ENCODE measurements around the gene TMEM60. TPM values are rescaled to one million over a fixed set of nuclear protein-coding genes. Genes with fewer than 3 reads are reported as not detected.
"Not testable (repeated sequence)": the region's sequence is repeated elsewhere in the genome, so short reads cannot be mapped to it uniquely, and the experiment has no call there.

The TMEM60 gene
- total and polyA plus RNA-seq, 8 donors: 8.8 to 18.2 (median 14.5) TPM; not detected in 2

- no peaks in the 10 kb centered on the region for H3K36me3 ChIP-seq
- no peak overlapping the region for H3K27ac ChIP-seq
- no peaks in the 10 kb centered on the region for H3K9me3 ChIP-seq
- peak in 1 of 2 donors; percentile 40 for DNase-seq
- H3K4me1 ChIP-seq: peaks cover 0 to 25% (median 3%) of the 10 kb centered on the region in 4 donors
- TF ChIP-seq EP300 (IDR thresholded peaks at IDR 0.05): no peak
- no peak for TF ChIP-seq CTCF (IDR thresholded peaks at IDR 0.05)
- TF ChIP-seq POLR2A (IDR thresholded peaks at IDR 0.05): no peak
- TF ChIP-seq POLR2AphosphoS5 (IDR thresholded peaks at IDR 0.05): no peak
- intact Hi-C loops (cut with DNase I; ENCODE audit: low total_unique reads): no loop called here
- H3K4me3 ChIP-seq: no peak overlapping the region
- 16 to 31% (median 21%) methylated on average over 2 of the region's 2 CpGs for WGBS, 5 donors
- H3K27me3 ChIP-seq: no peaks in the 10 kb centered on the region
Observed at GRCh38 chr7:77837275-77837674, 39.0 kb upstream of the TMEM60 start.

DNA sequence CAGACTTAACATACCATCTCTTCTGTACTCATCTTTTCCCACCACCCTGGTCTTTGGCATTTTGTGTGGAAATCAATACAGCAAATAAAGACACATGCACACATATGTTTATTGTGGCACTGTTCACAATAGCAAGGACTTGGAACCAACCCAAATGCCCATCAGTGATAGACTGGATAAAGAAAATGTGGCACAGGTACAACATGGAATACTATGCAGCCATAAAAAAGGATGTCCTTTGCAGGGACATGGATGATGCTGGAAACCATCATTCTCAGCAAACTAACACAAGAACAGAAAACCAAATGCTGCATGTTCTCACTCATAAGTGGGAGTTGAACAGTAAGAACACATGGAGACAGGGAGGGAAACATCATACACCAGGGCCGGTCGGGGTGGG is 38.2 kb upstream of the TMEM60 start:
- H3K9me3 ChIP-seq; DNase-seq; H3K27me3 ChIP-seq; H3K27ac ChIP-seq; H3K4me3 ChIP-seq; H3K36me3 ChIP-seq; intact Hi-C loops (cut with DNase I; ENCODE audit: low total_unique reads): not testable (repeated sequence)
- peaks cover 0 to 25% (median 3%) of the 10 kb centered on the region in 4 donors for H3K4me1 ChIP-seq
- WGBS, 5 donors: 94 to 100% (median 96%) methylated on average over 2 of the region's 2 CpGs

DNA sequence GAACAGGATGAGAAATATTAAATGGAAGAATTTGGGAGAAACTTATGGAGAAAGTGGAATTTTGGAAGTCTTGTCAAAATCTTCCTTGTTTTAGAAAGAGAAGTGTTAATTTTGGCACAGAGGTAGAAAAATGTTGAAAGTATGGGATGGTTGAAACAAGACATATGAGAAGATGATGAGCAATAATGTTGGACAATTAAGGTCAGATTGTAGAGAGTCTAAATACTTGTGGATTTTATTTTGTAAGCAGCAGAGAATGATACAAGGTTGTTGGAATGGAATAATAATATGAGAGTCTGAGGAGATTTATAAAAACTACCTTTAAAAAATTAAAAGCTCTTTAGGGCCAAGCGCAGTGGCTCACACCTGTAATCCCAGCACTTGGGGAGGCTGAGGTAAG is 34.9 kb upstream of the TMEM60 start:
- peaks cover 0 to 25% (median 3%) of the 10 kb centered on the region in 4 donors for H3K4me1 ChIP-seq
- no peaks in the 10 kb centered on the region for H3K9me3 ChIP-seq
- no peak for TF ChIP-seq EP300 (IDR thresholded peaks at IDR 0.05)
- no peak for TF ChIP-seq POLR2AphosphoS5 (IDR thresholded peaks at IDR 0.05)
- no peak for TF ChIP-seq CTCF (IDR thresholded peaks at IDR 0.05)
- no peak for TF ChIP-seq POLR2A (IDR thresholded peaks at IDR 0.05)
- WGBS, 5 donors: 94 to 97% (median 96%) methylated on average over 1 of the region's 1 CpG
- no peak for DNase-seq
- H3K27ac ChIP-seq: no peak overlapping the region
- no peaks in the 10 kb centered on the region for H3K27me3 ChIP-seq
- H3K36me3 ChIP-seq: no peaks in the 10 kb centered on the region
- intact Hi-C loops (cut with DNase I; ENCODE audit: low total_unique reads): no loop called here
- no peak overlapping the region for H3K4me3 ChIP-seq

GRCh38 chr7:77831953-77832352 is 33.7 kb upstream of the TMEM60 start:
- H3K4me3 ChIP-seq: no peak overlapping the region
- no peaks in the 10 kb centered on the region for H3K36me3 ChIP-seq
- no peaks in the 10 kb centered on the region for H3K9me3 ChIP-seq
- DNase-seq: no peak
- no peaks in the 10 kb centered on the region for H3K27me3 ChIP-seq
- peaks cover 0 to 16% (median 3%) of the 10 kb centered on the region in 4 donors for H3K4me1 ChIP-seq
- TF ChIP-seq EP300 (IDR thresholded peaks at IDR 0.05) (no peak), POLR2A (IDR thresholded peaks at IDR 0.05) (no peak), POLR2AphosphoS5 (IDR thresholded peaks at IDR 0.05) (no peak), CTCF (IDR thresholded peaks at IDR 0.05) (no peak)
- H3K27ac ChIP-seq: no peak overlapping the region
- WGBS, 5 donors: 63 to 77% (median 68%) methylated on average over 1 of the region's 1 CpG
- intact Hi-C loops (cut with DNase I; ENCODE audit: low total_unique reads): no loop called here

DNA sequence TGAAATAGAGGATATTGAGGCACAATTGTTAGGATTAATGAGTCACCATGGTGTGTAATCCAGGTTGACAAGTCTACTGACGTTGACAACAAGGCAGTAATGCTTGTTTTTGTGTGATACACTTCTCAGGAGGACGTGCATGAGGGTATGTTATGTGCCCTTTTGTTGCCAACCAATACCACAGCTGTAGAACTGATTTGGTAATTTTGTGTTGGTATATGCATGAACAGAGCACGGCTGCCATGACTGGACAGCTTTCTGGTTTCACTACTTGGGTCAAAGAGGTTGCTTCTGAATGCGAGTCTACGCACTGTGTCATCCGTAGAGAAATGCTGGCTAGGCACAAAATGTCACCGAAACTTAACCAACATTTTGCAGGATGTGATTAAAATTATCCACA is 33.2 kb upstream of the TMEM60 start:
- H3K4me3 ChIP-seq: no peak overlapping the region
- DNase-seq: no peak
- H3K4me1 ChIP-seq: peaks cover 0 to 14% (median 3%) of the 10 kb centered on the region in 4 donors
- no peaks in the 10 kb centered on the region for H3K27me3 ChIP-seq
- WGBS, 5 donors: 89 to 95% (median 93%) methylated on average over 7 of the region's 7 CpGs
- no peak overlapping the region for H3K27ac ChIP-seq
- intact Hi-C loops (cut with DNase I; ENCODE audit: low total_unique reads): no loop called here
- TF ChIP-seq EP300 (IDR thresholded peaks at IDR 0.05) (no peak), POLR2AphosphoS5 (IDR thresholded peaks at IDR 0.05) (no peak), CTCF (IDR thresholded peaks at IDR 0.05) (no peak), POLR2A (IDR thresholded peaks at IDR 0.05) (no peak)
- peaks cover 0 to 3% (median 0%) of the 10 kb centered on the region in 4 donors for H3K9me3 ChIP-seq
- no peaks in the 10 kb centered on the region for H3K36me3 ChIP-seq
